Endodermal cell (in vitro differentiated cells): ENCODE results near the gene DLG2. TPM values are rescaled to one million over a fixed set of nuclear protein-coding genes. Genes with fewer than 3 reads are reported as not detected.

ENCODE experiments used
- DNase-seq: peaks from one replicate; pipeline ENCODE4 v3.0.0-alpha.2; 2017
- H3K27ac ChIP-seq: 2 replicates; pipeline ENCODE4 v1.5.1; 2013; ENCODE audit warnings: mild to moderate bottlenecking, low read depth, low read length, moderate library complexity
- H3K27me3 ChIP-seq: 2 replicates; pipeline ENCODE4 v1.6.1; 2013; ENCODE audit warnings: mild to moderate bottlenecking, low read length, moderate library complexity; ENCODE audit not compliant: insufficient read depth, control insufficient read depth, poor library complexity, severe bottlenecking
- H3K36me3 ChIP-seq: 2 replicates; pipeline ENCODE4 v1.7.0; 2013; ENCODE audit warnings: mild to moderate bottlenecking, low read length, moderate library complexity; ENCODE audit not compliant: control insufficient read depth, insufficient read depth
- H3K4me1 ChIP-seq: one replicate; pipeline ENCODE4 v1.7.0; 2013; ENCODE audit warnings: low read length; ENCODE audit not compliant: control insufficient read depth, insufficient read depth
- H3K4me3 ChIP-seq: 2 replicates; pipeline ENCODE4 v1.5.1; 2013; ENCODE audit warnings: mild to moderate bottlenecking, low read length, moderate library complexity
- H3K9ac ChIP-seq: 2 replicates; pipeline ENCODE4 v1.6.1; 2013; ENCODE audit warnings: mild to moderate bottlenecking, low read length, moderate library complexity; ENCODE audit not compliant: poor library complexity, severe bottlenecking; ENCODE audit errors: extremely low read depth
- H3K9me3 ChIP-seq: 2 replicates; pipeline ENCODE4 v1.6.1; 2013; ENCODE audit warnings: mild to moderate bottlenecking, low read length, moderate library complexity; ENCODE audit not compliant: control insufficient read depth
- H3K27ac Mint-ChIP-seq: 2 replicates; pipeline ENCODE4 v1.8.0; 2020; ENCODE audit warnings: mixed read lengths
- H3K27me3 Mint-ChIP-seq: 2 replicates; pipeline ENCODE4 v1.8.0; 2021; ENCODE audit warnings: mild to moderate bottlenecking, mixed read lengths; ENCODE audit not compliant: insufficient read depth
- H3K36me3 Mint-ChIP-seq: 2 replicates; pipeline ENCODE4 v1.8.0; 2020; ENCODE audit warnings: low read depth, mixed read lengths
- H3K4me1 Mint-ChIP-seq: 2 replicates; pipeline ENCODE4 v1.8.0; 2020; ENCODE audit warnings: mixed read lengths
- H3K4me3 Mint-ChIP-seq: 2 replicates; pipeline ENCODE4 v1.8.0; 2020; ENCODE audit warnings: mild to moderate bottlenecking, moderate library complexity, mixed read lengths
- H3K9me3 Mint-ChIP-seq: 2 replicates; pipeline ENCODE4 v1.8.0; 2020; ENCODE audit warnings: mild to moderate bottlenecking, mixed read lengths
- CTCF ChIP-seq: fragments of 200-600 bp; sonication (generic); conservative IDR thresholded peaks from 2 replicates; pipeline ENCODE4 v1.5.0; 2021; ENCODE audit warnings: antibody characterized with exemption, mild to moderate bottlenecking
- WGBS, 2 experiments: methylation state at CpG; one replicate each; pipeline versions ENCODE4 v1.1.5 to v1.1.7; 2013; ENCODE audit warnings: missing lambda C conversion rate in 2 of 2, mixed read lengths in 1 of 2; ENCODE audit not compliant: insufficient coverage in 1 of 2, insufficient read length in 1 of 2; 5-methylcytosine and 5-hydroxymethylcytosine counted together
- total RNA-seq, 2 donors: library from RNA; stranded (reverse); fragmentation: NEBNext Ultra II Directional in 1 of 2; extraction: Animal tissue kit (Norgen Biotek cat#: 25700) in 1 of 2; gene quantifications; 2 replicates in 1 of 2; 3 replicates in 1 of 2; pipeline ENCODE4 v1.2.1, GENCODE V29; 2021

The DLG2 gene
- total RNA-seq, 2 donors from 2014 or later = 9.6 to 10.6 TPM

DNA sequence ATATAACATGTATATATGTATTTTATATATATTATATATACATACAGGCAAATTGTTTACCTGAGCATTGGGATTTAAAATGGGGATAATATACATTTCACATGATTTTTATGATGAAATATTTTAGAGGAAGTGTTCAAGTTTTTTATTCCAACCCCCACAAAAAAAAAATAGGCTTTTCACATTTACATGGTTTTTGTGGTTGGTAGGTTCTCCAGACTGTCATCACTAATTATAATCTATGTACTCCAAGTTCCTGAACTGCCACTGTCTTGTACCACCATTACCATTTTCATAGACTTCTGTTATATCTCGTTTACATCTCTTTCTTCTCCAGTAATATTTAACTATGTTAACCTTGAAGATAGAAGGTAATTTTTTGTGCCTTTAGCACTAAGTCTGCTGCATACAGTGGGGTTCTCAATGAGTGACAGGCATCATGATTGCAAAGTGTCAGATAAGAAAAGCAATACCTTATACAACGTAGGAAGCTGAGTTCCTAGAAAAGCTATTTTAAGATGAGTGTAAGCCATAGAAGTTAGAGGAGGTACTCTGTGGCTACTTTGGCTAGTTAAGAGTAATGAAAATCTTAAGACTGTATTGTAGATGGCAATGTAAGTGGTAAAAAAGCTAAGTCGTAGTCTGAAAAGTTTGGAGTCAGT is 25.8 kb upstream of the DLG2 start:
- H3K4me1 ChIP-seq = peaks cover 4% of the 10 kb centered on the region
- H3K4me1 Mint-ChIP-seq = peaks cover 14% of the 10 kb centered on the region
- WGBS, 2 experiments = 89 to 100% methylated on average over 1 to 3 of the region's 3 CpGs
- no peak overlapping the region for H3K4me3 ChIP-seq
- peaks cover 8% of the 10 kb centered on the region for H3K36me3 Mint-ChIP-seq
- no peak for DNase-seq
- H3K27ac Mint-ChIP-seq = no peak overlapping the region
- H3K4me3 Mint-ChIP-seq = no peak overlapping the region
- no peak overlapping the region for H3K9ac ChIP-seq
- no peaks in the 10 kb centered on the region for H3K9me3 ChIP-seq
- peaks cover 49% of the 10 kb centered on the region for H3K36me3 ChIP-seq
- no peak for TF ChIP-seq CTCF
- H3K9me3 Mint-ChIP-seq = no peaks in the 10 kb centered on the region
- no peaks in the 10 kb centered on the region for H3K27me3 ChIP-seq
- no peaks in the 10 kb centered on the region for H3K27me3 Mint-ChIP-seq
- H3K27ac ChIP-seq = no peak overlapping the region

DNA sequence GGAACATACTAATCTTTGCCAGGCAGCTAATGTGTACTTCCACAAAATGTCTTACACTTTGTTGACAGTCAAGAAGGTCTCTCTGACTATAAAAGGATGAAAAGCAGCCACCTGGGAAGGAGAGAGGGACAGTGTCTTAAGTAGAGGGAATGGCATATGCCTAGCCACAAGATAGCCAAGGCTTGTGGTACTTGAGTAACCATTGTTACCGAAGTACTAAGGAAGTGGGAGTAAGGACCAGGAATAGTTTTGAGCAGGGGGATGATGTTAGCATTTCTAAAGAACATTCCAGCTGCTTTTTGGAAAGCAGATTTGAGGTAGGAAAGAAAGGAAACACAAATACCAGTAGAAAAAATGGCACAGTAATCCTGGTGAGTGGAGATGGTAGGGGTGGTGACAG is 24.0 kb upstream of the DLG2 start:
- no peaks in the 10 kb centered on the region for H3K9me3 Mint-ChIP-seq
- H3K27ac Mint-ChIP-seq = peak overlapping the region; percentile 12
- H3K4me3 Mint-ChIP-seq = no peak overlapping the region
- TF ChIP-seq CTCF = no peak
- Histone ChIP-seq H3K4me3 (no peak overlapping the region), H3K4me1 (peaks cover 4% of the 10 kb centered on the region), H3K27ac (no peak overlapping the region), H3K9ac (no peak overlapping the region), H3K9me3 (no peaks in the 10 kb centered on the region), H3K36me3 (peaks cover 31% of the 10 kb centered on the region), H3K27me3 (no peaks in the 10 kb centered on the region)
- H3K36me3 Mint-ChIP-seq = peaks cover 8% of the 10 kb centered on the region
- H3K27me3 Mint-ChIP-seq = no peaks in the 10 kb centered on the region
- 94 to 100% methylated on average over 1 of the region's 1 CpG for WGBS, 2 experiments
- H3K4me1 Mint-ChIP-seq = peaks cover 14% of the 10 kb centered on the region
- no peak for DNase-seq

- no peak for TF ChIP-seq CTCF
- Mint-ChIP-seq H3K27me3 (peaks cover 2% of the 10 kb centered on the region), H3K4me3 (peak within 1 kb of the TSS; percentile 92), H3K36me3 (peaks cover 3% of the 10 kb centered on the region), H3K27ac (peak within 1 kb of the TSS; percentile 98), H3K9me3 (no peaks in the 10 kb centered on the region), H3K4me1 (peaks cover 22% of the 10 kb centered on the region)
- Histone ChIP-seq H3K27ac (peak within 1 kb of the TSS; percentile 26), H3K27me3 (no peaks in the 10 kb centered on the region), H3K36me3 (peaks cover 9% of the 10 kb centered on the region), H3K9ac (peak within 1 kb of the TSS; percentile 90), H3K9me3 (no peaks in the 10 kb centered on the region), H3K4me1 (peaks cover 4% of the 10 kb centered on the region), H3K4me3 (peak within 1 kb of the TSS; percentile 99)
- 1 to 3% methylated on average over 16 to 33 of the region's 33 CpGs for WGBS, 2 experiments
- DNase-seq = peak; percentile 98
Observed at GRCh38 chr11:85647604-85648299, 20.6 kb upstream of the DLG2 start, which contains the start of gene TMEM126A. Gene TMEM126A (plus strand): TSS chr11:85647967. CDS start chr11:85650256, 2,289 bp downstream.
